Epidermal melanocyte (primary cell): ENCODE results near the gene LTBR.
A peak's percentile ranks its signal among the peaks of the same experiment; 100 is the strongest.

ENCODE experiments used
- DNase-seq: peaks from one replicate; pipeline ENCODE4 v3.0.0; 2011; ENCODE audit warnings: low spot score; ENCODE audit not compliant: insufficient read length

Gene LTBR

DNA sequence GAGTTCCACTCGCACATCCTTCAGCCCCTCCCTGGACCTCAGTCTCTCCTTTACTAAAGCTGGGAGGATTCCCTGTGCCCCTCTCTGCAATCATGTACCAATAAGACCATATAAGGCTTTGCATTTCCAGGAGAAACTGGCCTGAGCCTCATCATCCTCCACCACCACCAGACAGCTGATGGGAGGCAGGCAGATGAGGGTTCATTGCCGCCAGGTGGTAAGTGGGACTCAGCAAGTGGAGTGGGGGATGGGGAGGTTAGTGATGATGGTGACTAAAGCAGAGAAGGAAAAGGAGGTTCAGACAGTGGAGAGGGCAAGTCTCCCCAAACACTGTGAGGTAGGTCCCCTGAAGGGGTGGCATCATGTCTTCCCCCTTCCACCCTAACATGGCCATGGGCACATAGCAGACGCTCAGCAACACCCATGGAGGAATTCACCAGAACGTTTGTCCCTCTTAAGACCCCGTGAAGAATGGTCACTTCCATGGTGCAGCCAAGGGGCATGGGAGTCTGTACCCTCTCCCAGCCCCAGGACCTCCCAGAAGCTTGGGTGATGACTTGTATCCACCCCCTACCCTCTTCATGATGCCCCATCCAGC, 37.6 kb upstream of the LTBR start:
- no peak for DNase-seq

DNA sequence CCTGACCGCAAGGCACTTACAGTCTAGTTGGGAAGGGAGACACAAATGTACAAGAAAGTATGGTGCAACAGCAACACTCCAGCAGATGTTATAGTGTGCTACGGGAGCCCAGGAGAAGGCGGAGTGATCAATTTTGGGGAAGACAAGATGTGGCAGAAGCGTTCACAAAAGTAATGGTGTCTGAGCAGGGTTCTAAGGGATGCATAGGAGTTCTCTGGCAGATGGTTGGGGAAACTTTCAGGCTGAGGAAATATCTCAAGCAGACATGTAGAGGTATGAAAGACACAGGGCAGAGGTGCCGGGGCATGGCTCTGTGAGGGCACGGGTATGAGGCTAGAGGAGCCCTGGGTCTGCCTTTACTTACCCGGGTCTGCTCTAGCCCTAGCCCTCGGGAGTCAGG, 37.0 kb upstream of the LTBR start:
- DNase-seq, result no peak

GRCh38 chr12:6347367-6348338, 36.3 kb upstream of the LTBR start:
- no peak for DNase-seq

GRCh38 chr12:6351622-6352021, 32.3 kb upstream of the LTBR start:
- DNase-seq, result no peak

DNA sequence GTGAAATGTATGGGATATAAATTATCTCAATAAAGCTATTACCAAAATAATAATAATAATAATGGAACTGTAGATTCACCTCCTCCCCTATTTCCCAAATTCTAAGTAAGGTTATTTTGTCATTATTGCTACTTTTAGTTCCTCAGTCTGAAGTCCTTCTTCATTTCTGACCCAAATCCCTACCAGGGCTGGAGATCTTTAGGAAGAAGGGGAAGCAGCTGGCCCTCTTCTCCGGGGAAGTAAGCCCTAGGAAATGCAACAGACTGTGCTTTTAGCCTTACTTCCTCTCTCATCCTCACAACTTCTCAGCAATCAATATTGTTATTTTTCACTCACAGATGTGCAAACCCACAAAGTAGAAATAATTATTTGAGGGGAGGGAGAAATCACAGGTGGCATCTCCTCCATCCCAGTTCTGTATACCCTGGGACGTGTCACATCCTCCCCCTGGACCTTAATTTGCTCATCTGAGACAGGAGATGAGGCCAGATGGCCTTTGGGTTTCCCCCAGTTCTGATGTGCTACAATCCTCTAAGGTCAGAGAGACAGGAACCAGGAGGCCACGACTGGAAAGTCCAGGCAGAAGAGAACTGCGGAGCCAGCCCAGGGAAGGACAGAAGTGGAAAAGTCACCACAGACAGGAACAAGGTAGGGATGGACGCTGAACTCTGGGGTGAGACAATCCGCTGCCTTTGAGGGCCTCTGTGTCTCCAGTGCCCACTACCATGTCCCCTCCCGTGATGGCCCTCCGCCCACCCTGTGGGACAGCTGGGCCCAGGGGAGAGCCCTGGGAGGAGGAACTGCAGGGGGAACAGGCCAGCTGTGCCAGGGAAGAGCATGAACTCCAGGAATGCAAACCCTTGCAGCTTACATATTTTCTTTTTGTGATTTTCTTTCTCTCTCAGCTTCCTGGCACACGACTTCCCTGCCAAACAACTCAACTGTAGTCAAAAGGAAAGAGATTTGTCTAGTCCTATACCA, 31.5 kb upstream of the LTBR start:
- no peak for DNase-seq

DNA sequence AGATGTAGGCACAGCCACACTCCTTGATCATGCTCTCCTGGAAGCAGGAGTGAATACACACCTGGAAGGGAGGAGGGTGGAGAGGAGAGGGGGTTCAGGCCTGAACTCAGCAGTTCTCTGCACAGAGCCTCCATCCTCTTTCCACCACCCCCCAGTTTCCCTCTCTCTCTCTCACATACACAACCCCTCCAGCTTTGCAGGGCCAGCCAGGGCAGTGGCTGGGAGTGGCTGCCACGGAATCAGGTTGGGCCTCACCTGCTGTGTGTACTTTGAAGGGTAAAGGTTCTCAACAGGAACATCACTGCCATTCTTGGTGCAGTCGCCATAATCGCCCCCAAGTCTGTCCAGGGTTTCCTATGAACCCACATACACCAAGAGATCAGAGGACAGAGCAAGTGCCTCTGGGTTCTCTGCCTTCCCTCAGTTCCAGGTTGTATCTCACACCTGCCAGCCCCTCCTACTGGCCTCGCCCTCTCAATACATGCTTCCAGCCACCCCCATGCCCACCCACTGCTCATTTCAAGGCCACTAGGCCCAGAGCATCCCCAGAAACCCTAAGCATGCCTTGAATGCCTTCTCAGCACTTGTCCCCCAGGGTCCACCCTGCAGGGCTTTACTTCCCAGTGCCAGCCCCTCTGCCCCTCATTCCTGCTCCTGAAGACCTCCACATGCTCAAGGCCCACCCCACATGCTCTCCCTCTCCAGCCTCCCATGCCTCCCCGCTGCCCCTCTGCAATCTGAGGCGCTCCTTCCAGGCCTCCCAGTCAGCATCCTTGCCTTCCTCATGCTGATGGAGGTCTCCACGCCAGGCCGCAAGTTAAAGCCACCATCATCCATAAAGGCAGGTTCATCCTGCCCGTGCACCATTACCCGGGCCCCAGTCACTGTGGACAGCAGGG, 29.2 kb upstream of the LTBR start:
- no peak for DNase-seq

DNA sequence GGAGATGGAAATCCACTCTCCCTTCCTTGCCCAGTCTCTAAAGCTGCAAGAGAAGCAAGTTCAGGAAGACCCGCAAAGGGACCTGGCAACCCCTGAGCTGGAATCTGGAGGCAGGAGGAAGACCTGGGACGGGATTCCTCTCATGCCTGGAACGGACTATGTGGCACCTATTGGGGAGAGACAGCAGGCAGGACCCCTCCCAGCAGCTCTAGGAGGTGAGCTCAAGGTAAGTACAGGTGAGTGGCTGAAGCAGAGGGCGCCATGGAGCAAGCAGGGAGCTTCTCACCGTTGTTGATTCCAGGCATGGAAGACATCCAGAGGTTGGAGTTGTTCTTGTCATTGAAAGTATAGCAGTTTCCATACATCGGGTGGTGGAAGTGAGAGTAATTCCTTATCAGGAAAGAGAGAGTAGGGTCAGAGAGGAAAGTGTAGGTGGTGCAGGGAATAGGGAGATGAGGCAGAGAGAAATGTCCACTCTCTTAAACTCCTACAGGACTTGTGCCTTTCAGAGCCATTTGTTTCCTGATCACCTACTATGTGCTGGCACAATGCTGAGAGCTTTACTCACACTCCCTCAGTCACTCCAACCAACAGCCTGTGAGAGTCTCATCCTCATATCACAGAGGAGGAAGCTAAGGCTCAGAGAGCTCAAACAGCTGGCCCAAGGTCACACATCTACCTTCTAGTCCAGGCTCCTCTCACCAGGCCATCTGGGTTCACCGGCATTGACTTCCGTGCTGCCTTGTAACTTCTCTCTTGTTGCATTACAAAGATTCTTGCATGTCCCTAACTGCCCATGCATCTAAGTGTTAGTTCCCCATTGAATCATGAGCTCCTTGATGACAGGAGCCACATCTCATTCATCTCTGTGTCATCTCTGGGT, 28.2 kb upstream of the LTBR start:
- DNase-seq, result no peak

DNA sequence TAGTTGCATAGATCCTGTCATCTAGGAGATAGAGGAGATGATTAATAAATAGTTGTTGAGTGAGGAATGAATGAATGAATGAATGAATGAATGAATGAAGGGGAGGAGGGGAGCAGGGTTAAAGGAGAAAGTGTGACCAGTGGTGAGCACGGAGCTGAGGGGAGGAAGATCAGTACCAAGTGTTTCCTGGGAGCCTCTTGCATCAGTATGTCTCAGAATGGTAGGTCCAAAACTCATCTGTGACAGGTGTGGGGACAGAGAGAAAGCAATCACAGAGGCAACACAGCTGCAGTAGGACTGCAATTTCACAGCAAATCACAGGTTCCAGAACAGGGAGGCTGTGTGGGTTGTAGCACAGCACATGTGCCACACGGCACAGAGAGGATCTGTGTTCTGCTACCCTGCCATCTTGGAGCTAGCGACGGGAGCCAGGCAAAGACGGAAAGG, 27.6 kb upstream of the LTBR start:
- no peak for DNase-seq

GRCh38 chr12:6358881-6359280, 25.1 kb upstream of the LTBR start:
- DNase-seq, result no peak

- no peak for DNase-seq
These were observed 23.8 kb upstream of the LTBR start for GRCh38 chr12:6360080-6360571.

- no peak for DNase-seq
These were observed 23.1 kb upstream of the LTBR start for GRCh38 chr12:6360578-6361490.

- DNase-seq, result no peak
These were observed 22.1 kb upstream of the LTBR start for GRCh38 chr12:6361834-6362233.

- DNase-seq, result no peak
These were observed 21.6 kb upstream of the LTBR start for GRCh38 chr12:6362403-6362802.

- DNase-seq, result no peak
These were observed 21.0 kb upstream of the LTBR start for GRCh38 chr12:6363010-6363329.

- peak; percentile 98 for DNase-seq
These were observed 20.5 kb upstream of the LTBR start for GRCh38 chr12:6363330-6364043.

- DNase-seq, result no peak
These were observed 20.0 kb upstream of the LTBR start for GRCh38 chr12:6364044-6364374.

DNA sequence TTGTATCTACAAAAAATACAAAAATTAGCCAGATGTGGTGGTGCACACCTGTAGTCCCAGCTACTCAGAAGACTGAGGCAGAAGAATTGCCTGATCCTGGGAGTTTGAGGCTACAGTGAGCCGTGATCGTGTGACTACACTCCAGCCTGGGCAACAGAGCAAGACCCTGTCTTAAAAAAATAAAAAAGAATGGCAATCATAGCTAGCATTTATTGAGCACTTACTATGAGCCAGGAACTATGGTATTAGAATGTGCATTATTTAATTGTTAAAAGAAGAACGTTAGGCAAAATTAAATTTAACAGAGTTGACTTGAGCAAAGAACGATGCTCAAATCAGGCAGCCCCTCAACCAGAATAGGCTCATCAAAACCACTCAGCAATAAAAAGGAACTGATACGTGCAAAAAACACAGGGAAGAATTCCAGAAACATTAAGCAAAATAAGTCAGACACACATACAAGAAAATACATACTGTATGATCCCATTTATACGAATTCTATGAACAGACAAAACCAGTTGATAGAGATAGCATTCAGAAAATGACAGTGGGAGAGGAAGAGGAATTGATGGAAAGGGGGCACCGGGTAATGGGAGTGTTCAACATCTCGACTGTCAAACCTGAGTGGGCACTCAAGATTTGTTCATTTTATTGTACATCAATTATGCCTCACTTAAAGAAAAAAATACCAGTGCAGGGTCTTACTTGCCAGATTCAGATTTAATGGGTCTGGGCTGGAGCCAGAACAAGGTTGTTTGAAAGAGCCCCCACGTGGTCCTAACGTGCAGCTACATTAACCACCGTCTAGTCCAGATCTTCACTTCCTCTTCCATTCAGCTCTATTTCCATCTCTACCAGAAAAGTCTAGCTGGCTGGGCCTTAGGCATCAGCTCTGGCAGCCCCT, 16.6 kb upstream of the LTBR start:
- no peak for DNase-seq
